Measurements from ENCODE around the gene DAZAP1.

DNA sequence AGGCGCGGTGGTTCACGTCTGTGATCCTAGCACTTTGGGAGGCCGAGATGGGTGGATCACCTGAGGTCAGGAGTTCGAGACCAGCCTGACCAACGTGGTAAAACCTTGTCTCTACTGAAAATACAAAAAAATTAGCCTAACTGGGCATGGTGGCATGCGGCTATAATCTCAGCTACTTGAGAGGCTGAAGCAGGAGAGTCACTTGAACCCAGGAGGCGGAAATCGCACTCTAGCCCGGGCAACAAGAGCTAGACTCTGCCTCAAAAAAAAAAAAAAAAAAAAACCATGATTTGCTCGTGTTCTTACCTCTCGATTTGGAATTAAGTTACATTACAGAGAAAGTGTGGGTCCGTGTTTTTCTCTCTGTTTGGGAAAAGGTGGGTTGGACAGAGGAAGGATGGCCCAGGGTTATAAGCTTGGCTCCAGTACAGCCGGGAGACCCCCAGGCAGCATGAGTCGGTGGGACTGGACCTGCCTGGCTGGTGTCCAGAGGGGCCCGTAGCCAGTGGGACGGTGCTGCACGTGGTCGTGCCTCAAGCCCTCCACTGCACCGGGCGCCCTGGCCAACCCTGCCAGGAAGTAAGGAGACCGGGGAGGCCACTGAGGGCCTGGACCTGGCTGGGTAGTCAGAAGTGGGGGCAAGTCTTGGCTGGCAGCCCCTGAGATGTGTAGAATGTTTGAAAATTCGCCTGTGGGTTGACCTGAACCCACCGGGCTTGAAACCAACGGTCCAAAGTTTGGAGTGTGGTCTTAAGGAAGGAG lies 34.5 kb downstream of the DAZAP1 start:
- TF ChIP-seq, protein P1, sequence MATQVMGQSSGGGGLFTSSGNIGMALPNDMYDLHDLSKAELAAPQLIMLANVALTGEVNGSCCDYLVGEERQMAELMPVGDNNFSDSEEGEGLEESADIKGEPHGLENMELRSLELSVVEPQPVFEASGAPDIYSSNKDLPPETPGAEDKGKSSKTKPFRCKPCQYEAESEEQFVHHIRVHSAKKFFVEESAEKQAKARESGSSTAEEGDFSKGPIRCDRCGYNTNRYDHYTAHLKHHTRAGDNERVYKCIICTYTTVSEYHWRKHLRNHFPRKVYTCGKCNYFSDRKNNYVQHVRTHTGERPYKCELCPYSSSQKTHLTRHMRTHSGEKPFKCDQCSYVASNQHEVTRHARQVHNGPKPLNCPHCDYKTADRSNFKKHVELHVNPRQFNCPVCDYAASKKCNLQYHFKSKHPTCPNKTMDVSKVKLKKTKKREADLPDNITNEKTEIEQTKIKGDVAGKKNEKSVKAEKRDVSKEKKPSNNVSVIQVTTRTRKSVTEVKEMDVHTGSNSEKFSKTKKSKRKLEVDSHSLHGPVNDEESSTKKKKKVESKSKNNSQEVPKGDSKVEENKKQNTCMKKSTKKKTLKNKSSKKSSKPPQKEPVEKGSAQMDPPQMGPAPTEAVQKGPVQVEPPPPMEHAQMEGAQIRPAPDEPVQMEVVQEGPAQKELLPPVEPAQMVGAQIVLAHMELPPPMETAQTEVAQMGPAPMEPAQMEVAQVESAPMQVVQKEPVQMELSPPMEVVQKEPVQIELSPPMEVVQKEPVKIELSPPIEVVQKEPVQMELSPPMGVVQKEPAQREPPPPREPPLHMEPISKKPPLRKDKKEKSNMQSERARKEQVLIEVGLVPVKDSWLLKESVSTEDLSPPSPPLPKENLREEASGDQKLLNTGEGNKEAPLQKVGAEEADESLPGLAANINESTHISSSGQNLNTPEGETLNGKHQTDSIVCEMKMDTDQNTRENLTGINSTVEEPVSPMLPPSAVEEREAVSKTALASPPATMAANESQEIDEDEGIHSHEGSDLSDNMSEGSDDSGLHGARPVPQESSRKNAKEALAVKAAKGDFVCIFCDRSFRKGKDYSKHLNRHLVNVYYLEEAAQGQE (IDR thresholded peaks at IDR 0.05) = no peak
- TF ChIP-seq, protein P2, sequence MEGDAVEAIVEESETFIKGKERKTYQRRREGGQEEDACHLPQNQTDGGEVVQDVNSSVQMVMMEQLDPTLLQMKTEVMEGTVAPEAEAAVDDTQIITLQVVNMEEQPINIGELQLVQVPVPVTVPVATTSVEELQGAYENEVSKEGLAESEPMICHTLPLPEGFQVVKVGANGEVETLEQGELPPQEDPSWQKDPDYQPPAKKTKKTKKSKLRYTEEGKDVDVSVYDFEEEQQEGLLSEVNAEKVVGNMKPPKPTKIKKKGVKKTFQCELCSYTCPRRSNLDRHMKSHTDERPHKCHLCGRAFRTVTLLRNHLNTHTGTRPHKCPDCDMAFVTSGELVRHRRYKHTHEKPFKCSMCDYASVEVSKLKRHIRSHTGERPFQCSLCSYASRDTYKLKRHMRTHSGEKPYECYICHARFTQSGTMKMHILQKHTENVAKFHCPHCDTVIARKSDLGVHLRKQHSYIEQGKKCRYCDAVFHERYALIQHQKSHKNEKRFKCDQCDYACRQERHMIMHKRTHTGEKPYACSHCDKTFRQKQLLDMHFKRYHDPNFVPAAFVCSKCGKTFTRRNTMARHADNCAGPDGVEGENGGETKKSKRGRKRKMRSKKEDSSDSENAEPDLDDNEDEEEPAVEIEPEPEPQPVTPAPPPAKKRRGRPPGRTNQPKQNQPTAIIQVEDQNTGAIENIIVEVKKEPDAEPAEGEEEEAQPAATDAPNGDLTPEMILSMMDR (IDR thresholded peaks at IDR 0.05; ENCODE audit: low read depth, low read length, missing input control) = no peak
- TF ChIP-seq RXRA (IDR thresholded peaks at IDR 0.05) = no peak
- no peak for TF ChIP-seq GABPA (IDR thresholded peaks at IDR 0.05 in 1 of 2, conservative IDR thresholded peaks at IDR 0.05 in 1 of 2)
- TF ChIP-seq EGR1 (IDR thresholded peaks at IDR 0.05; ENCODE audit: low read depth in 2 of 2) = no peak
- no peak for TF ChIP-seq ATF3 (IDR thresholded peaks at IDR 0.05)
- TF ChIP-seq SP1 (IDR thresholded peaks at IDR 0.05) = no peak
- no peak for TF ChIP-seq YY1 (IDR thresholded peaks at IDR 0.05)
- TF ChIP-seq RAD21 (IDR thresholded peaks at IDR 0.05) = no peak
- no peak for TF ChIP-seq JUND (IDR thresholded peaks at IDR 0.05)
- no peak for TF ChIP-seq TAF1 (conservative IDR thresholded peaks at IDR 0.05)
- TF ChIP-seq, protein P3, sequence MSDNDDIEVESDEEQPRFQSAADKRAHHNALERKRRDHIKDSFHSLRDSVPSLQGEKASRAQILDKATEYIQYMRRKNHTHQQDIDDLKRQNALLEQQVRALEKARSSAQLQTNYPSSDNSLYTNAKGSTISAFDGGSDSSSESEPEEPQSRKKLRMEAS (IDR thresholded peaks at IDR 0.05) = no peak
- TF ChIP-seq FOXA1 (IDR thresholded peaks at IDR 0.05) = no peak
- TF ChIP-seq NR2F2 (IDR thresholded peaks at IDR 0.05) = no peak
